ACC112 (cell line): Measurements from ENCODE around the gene THSD1.
"Not testable (repeated sequence)": the region's sequence is repeated elsewhere in the genome, so short reads cannot be mapped to it uniquely, and the experiment has no call there.

Experiments
- H2AFZ ChIP-seq: fragments of 200-600 bp; sonication (generic); one replicate; pipeline ENCODE4 v1.6.0; 2017; ENCODE audit warnings: antibody characterized with exemption, low read length; ENCODE audit not compliant: unreplicated experiment
- H3K27ac ChIP-seq: fragments of 200-600 bp; sonication (generic); 2 replicates; pipeline ENCODE4 v1.5.1; 2014; ENCODE audit warnings: low read depth, mild to moderate bottlenecking, antibody characterized with exemption, low read length, moderate library complexity
- H3K27me3 ChIP-seq: fragments of 200-600 bp; sonication (generic); 2 replicates; pipeline ENCODE4 v1.6.1; 2014; ENCODE audit warnings: mild to moderate bottlenecking, antibody characterized with exemption, low read length, moderate library complexity, mixed read lengths; ENCODE audit not compliant: insufficient read depth
- H3K36me3 ChIP-seq: fragments of 200-600 bp; sonication (generic); 2 replicates; pipeline ENCODE4 v1.6.1; 2016; ENCODE audit warnings: mild to moderate bottlenecking, antibody characterized with exemption, low read length, moderate library complexity, mixed read lengths; ENCODE audit not compliant: insufficient read depth
- H3K4me1 ChIP-seq: fragments of 200-600 bp; sonication (generic); one replicate; pipeline ENCODE4 v1.6.1; 2016; ENCODE audit warnings: low read length, mixed read lengths; ENCODE audit not compliant: insufficient read depth, unreplicated experiment, control insufficient read depth
- H3K4me3 ChIP-seq: fragments of 200-600 bp; sonication (generic); 2 replicates; pipeline ENCODE4 v1.5.1; 2014; ENCODE audit warnings: mild to moderate bottlenecking, low read depth, low read length
- H3K79me2 ChIP-seq: fragments of 200-600 bp; sonication (generic); one replicate; pipeline ENCODE4 v1.6.0; 2016; ENCODE audit warnings: low read length; ENCODE audit not compliant: control insufficient read depth, unreplicated experiment, insufficient read depth

The THSD1 gene

GRCh38 chr13:52383366-52383765 lies 22.6 kb downstream of the THSD1 start:
- H2AFZ ChIP-seq, result no peak overlapping the region
- no peaks in the 10 kb centered on the region for H3K4me1 ChIP-seq
- no peaks in the 10 kb centered on the region for H3K27me3 ChIP-seq
- no peaks in the 10 kb centered on the region for H3K36me3 ChIP-seq
- no peak overlapping the region for H3K4me3 ChIP-seq
- no peak overlapping the region for H3K27ac ChIP-seq
- no peaks in the 10 kb centered on the region for H3K79me2 ChIP-seq

DNA sequence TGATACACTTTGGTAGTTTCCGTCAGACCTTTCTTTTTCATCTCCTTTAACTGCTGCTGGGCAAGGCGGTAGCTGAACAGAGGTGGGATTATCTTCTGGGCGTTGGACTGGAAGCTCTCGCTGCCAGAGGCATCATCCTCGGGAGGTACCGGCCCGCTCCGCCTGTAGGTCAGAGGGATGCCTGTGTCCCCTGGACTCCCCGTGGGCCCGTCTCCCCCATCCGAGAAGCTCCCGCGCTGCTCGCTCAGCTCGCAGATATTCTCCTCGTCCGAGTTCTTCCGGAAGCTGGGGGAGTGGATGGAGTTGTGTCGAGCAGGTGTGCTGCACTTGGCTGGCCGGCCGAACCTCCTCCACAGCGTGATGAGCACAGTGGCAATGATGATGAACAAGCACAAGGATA lies 27.7 kb downstream of the THSD1 start:
- Histone ChIP-seq H3K27me3 (no peaks in the 10 kb centered on the region), H3K4me3 (no peak overlapping the region), H3K27ac (no peak overlapping the region), H2AFZ (no peak overlapping the region), H3K79me2 (no peaks in the 10 kb centered on the region), H3K4me1 (peaks cover 9% of the 10 kb centered on the region), H3K36me3 (no peaks in the 10 kb centered on the region)

- no peaks in the 10 kb centered on the region for H3K27me3 ChIP-seq
- no peak overlapping the region for H2AFZ ChIP-seq
- H3K27ac ChIP-seq, result no peak overlapping the region
- H3K4me3 ChIP-seq, result no peak overlapping the region
- peaks cover 13% of the 10 kb centered on the region for H3K4me1 ChIP-seq
- H3K36me3 ChIP-seq, result no peaks in the 10 kb centered on the region
- no peaks in the 10 kb centered on the region for H3K79me2 ChIP-seq
These were observed 28.1 kb downstream of the THSD1 start for GRCh38 chr13:52377898-52378297.

- H3K4me3 ChIP-seq, result no peak overlapping the region
- no peak overlapping the region for H3K27ac ChIP-seq
- no peaks in the 10 kb centered on the region for H3K27me3 ChIP-seq
- H3K79me2 ChIP-seq, result no peaks in the 10 kb centered on the region
- H3K4me1 ChIP-seq, result peaks cover 25% of the 10 kb centered on the region
- H2AFZ ChIP-seq, result no peak overlapping the region
- H3K36me3 ChIP-seq, result no peaks in the 10 kb centered on the region
These were observed 31.0 kb downstream of the THSD1 start for GRCh38 chr13:52374873-52375411.

GRCh38 chr13:52374389-52374788 lies 31.6 kb downstream of the THSD1 start:
- Histone ChIP-seq H3K27ac (no peak overlapping the region), H2AFZ (no peak overlapping the region), H3K36me3 (no peaks in the 10 kb centered on the region), H3K4me1 (peaks cover 25% of the 10 kb centered on the region), H3K79me2 (no peaks in the 10 kb centered on the region), H3K27me3 (no peaks in the 10 kb centered on the region), H3K4me3 (no peak overlapping the region)

GRCh38 chr13:52373277-52373676 lies 32.7 kb downstream of the THSD1 start:
- H3K36me3 ChIP-seq, H3K27me3 ChIP-seq, H3K4me3 ChIP-seq, H3K27ac ChIP-seq, H3K79me2 ChIP-seq, H2AFZ ChIP-seq: not testable (repeated sequence)
- H3K4me1 ChIP-seq, result peaks cover 25% of the 10 kb centered on the region

DNA sequence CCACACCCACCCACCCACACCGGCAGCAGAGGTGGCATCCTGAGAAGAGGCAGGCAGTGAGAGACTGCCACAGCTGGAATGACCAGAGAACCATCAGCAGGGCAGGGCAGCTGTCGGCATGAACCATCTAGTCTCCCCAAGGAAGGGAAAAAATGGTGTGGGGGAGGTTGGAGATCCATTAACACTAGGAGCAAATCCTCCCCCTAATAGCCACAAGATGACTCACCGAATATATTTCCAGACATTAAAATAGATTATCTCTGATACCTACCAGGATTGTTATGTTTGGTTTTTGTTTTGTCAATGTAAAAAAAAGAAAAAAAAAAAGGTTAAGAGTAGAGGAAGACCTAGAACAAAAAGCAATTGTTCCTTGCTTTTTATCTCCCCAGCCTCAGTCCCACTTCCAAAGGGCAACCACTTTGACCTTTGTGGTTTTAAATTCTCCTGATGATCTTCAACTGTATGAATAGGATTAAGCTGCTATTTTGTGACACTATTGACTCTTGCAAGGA lies 34.2 kb downstream of the THSD1 start:
- Histone ChIP-seq H3K4me3 (no peak overlapping the region), H3K27me3 (no peaks in the 10 kb centered on the region), H3K36me3 (no peaks in the 10 kb centered on the region), H2AFZ (no peak overlapping the region), H3K4me1 (peaks cover 25% of the 10 kb centered on the region), H3K27ac (no peak overlapping the region), H3K79me2 (no peaks in the 10 kb centered on the region)

- Histone ChIP-seq H3K27ac (no peak overlapping the region), H3K4me3 (no peak overlapping the region), H3K79me2 (no peaks in the 10 kb centered on the region), H3K36me3 (no peaks in the 10 kb centered on the region), H3K27me3 (no peaks in the 10 kb centered on the region), H2AFZ (no peak overlapping the region), H3K4me1 (no peaks in the 10 kb centered on the region)
These were observed 39.7 kb downstream of the THSD1 start for GRCh38 chr13:52366291-52366690.

- not testable (repeated sequence) for H3K27me3 ChIP-seq, H3K36me3 ChIP-seq, H3K79me2 ChIP-seq, H3K4me1 ChIP-seq, H3K27ac ChIP-seq, H3K4me3 ChIP-seq, H2AFZ ChIP-seq
These were observed 43.6 kb downstream of the THSD1 start for GRCh38 chr13:52362169-52362887.

- no peak overlapping the region for H2AFZ ChIP-seq
- H3K36me3 ChIP-seq, result no peaks in the 10 kb centered on the region
- H3K27me3 ChIP-seq, result no peaks in the 10 kb centered on the region
- H3K27ac ChIP-seq, result no peak overlapping the region
- no peaks in the 10 kb centered on the region for H3K79me2 ChIP-seq
- peaks cover 6% of the 10 kb centered on the region for H3K4me1 ChIP-seq
- H3K4me3 ChIP-seq, result no peak overlapping the region
These were observed 44.7 kb downstream of the THSD1 start for GRCh38 chr13:52361225-52361624.

- Histone ChIP-seq H2AFZ (no peak overlapping the region), H3K36me3 (no peaks in the 10 kb centered on the region), H3K27me3 (no peaks in the 10 kb centered on the region), H3K27ac (no peak overlapping the region), H3K79me2 (no peaks in the 10 kb centered on the region), H3K4me3 (no peak overlapping the region), H3K4me1 (peaks cover 13% of the 10 kb centered on the region)
These were observed 46.4 kb downstream of the THSD1 start for GRCh38 chr13:52359534-52359933.
